Activated naive CD8-positive, alpha-beta T cell treated with anti-CD3 and anti-CD28 coated beads, Interleukin-2, amount 50 U/mL, for 16 hours (primary cell): Measurements from ENCODE around the gene ST14.
A peak's percentile ranks its signal among the peaks of the same experiment; 100 is the strongest.

Experiments used
- DNase-seq: peaks from one replicate; pipeline ENCODE4 v3.0.0-alpha.2; 2020; ENCODE audit warnings: low read depth, low spot score

ST14 gene

GRCh38 chr11:130209128-130209932 is 49.7 kb downstream of the ST14 start:
- DNase-seq, result no peak

- DNase-seq, result no peak
These were observed 50.6 kb downstream of the ST14 start for GRCh38 chr11:130209954-130210854.

- no peak for DNase-seq
These were observed 51.6 kb downstream of the ST14 start for GRCh38 chr11:130211144-130211543.

- DNase-seq, result no peak
These were observed 52.3 kb downstream of the ST14 start for GRCh38 chr11:130211781-130212401.

GRCh38 chr11:130212431-130212961 is 52.9 kb downstream of the ST14 start:
- no peak for DNase-seq

GRCh38 chr11:130213143-130213978 is 53.8 kb downstream of the ST14 start:
- peak; percentile 39 for DNase-seq

GRCh38 chr11:130213979-130214281 is 54.3 kb downstream of the ST14 start:
- no peak for DNase-seq

GRCh38 chr11:130214861-130215530 is 55.4 kb downstream of the ST14 start:
- no peak for DNase-seq

- no peak for DNase-seq
These were observed 56.1 kb downstream of the ST14 start for GRCh38 chr11:130215531-130216220.

- no peak for DNase-seq
These were observed 56.6 kb downstream of the ST14 start for GRCh38 chr11:130216221-130216550.

- no peak for DNase-seq
These were observed 57.1 kb downstream of the ST14 start for GRCh38 chr11:130216591-130217132.

GRCh38 chr11:130217133-130218031 is 57.8 kb downstream of the ST14 start:
- no peak for DNase-seq

- no peak for DNase-seq
These were observed 59.0 kb downstream of the ST14 start for GRCh38 chr11:130218501-130219070.

- DNase-seq, result no peak
These were observed 59.6 kb downstream of the ST14 start for GRCh38 chr11:130219148-130219547.

- DNase-seq, result no peak
These were observed 60.9 kb downstream of the ST14 start for GRCh38 chr11:130220311-130221035.

- no peak for DNase-seq
These were observed 63.8 kb downstream of the ST14 start for GRCh38 chr11:130223291-130223971.

GRCh38 chr11:130227373-130227772 is 67.8 kb downstream of the ST14 start:
- DNase-seq, result no peak
